Muscle of back (tissue), 11 donors: ENCODE results near the gene CHST7. TPM values are rescaled to one million over a fixed set of nuclear protein-coding genes. Genes with fewer than 3 reads are reported as not detected.

Source experiments
- DNase-seq, 3 donors: peaks; one replicate each; pipeline versions ENCODE4 v3.0.0 to v3.0.0-alpha.2; 2013
- polyA plus RNA-seq, 10 donors: library from polyadenylated mRNA; unstranded; fragments of 120-200 nt; gene quantifications; one replicate each; pipeline ENCODE4 v1.2.1, GENCODE V29; 2013; ENCODE audit not compliant: insufficient read length in 10 of 10

CHST7 gene
- polyA plus RNA-seq, 10 donors: 3.3 to 5.8 (median 4.1) TPM

GRCh38 chrX:46572340-46572936 lies 1.1 kb upstream of the CHST7 start:
- no peak for DNase-seq

- peak in 2 of 3 donors; percentile 33 to 73 for DNase-seq
Measured at GRCh38 chrX:46573892-46574773, 568 bp downstream of the CHST7 start.

- DNase-seq: peak in 1 of 3 donors; percentile 51
Measured at GRCh38 chrX:46574774-46575381, 1.3 kb downstream of the CHST7 start.

- DNase-seq: no peak
Measured at GRCh38 chrX:46575586-46575985, 2.0 kb downstream of the CHST7 start.

GRCh38 chrX:46575991-46576392 lies 2.4 kb downstream of the CHST7 start:
- DNase-seq: peak in 1 of 3 donors; percentile 34

GRCh38 chrX:46576458-46576857 lies 2.9 kb downstream of the CHST7 start:
- peak in 2 of 3 donors; percentile 27 to 49 for DNase-seq

GRCh38 chrX:46577221-46578005 lies 3.8 kb downstream of the CHST7 start:
- DNase-seq: no peak

GRCh38 chrX:46579250-46579649 lies 5.7 kb downstream of the CHST7 start:
- no peak for DNase-seq

- DNase-seq: no peak
Measured at GRCh38 chrX:46580613-46581012, 7.0 kb downstream of the CHST7 start.

GRCh38 chrX:46582325-46582724 lies 8.8 kb downstream of the CHST7 start:
- DNase-seq: no peak

GRCh38 chrX:46582966-46583365 lies 9.4 kb downstream of the CHST7 start:
- peak in 1 of 3 donors; percentile 69 for DNase-seq

GRCh38 chrX:46584736-46585135 lies 11.2 kb downstream of the CHST7 start:
- DNase-seq: no peak

GRCh38 chrX:46587158-46587557 lies 13.6 kb downstream of the CHST7 start:
- no peak for DNase-seq

GRCh38 chrX:46587753-46588171 lies 14.2 kb downstream of the CHST7 start:
- DNase-seq: peak in 2 of 3 donors; percentile 35 to 60

- peak; percentile 30 to 62 (median 58) for DNase-seq
Measured at GRCh38 chrX:46588263-46588662, 14.7 kb downstream of the CHST7 start.

GRCh38 chrX:46589977-46590723 lies 16.6 kb downstream of the CHST7 start:
- DNase-seq: no peak

- no peak for DNase-seq
Measured at GRCh38 chrX:46595084-46595483, 21.5 kb downstream of the CHST7 start.

- no peak for DNase-seq
Measured at GRCh38 chrX:46597208-46597607, 23.6 kb downstream of the CHST7 start.

GRCh38 chrX:46597771-46598170 lies 24.2 kb downstream of the CHST7 start:
- no peak for DNase-seq

- DNase-seq: no peak
Measured at GRCh38 chrX:46599051-46599560, 25.5 kb downstream of the CHST7 start.

GRCh38 chrX:46601283-46601682 lies 27.7 kb downstream of the CHST7 start:
- no peak for DNase-seq
